H7 (cell line): Measurements from ENCODE around the gene MCM5. TPM values are rescaled to one million over a fixed set of nuclear protein-coding genes. Genes with fewer than 3 reads are reported as not detected.
"Not testable (repeated sequence)": the region's sequence is repeated elsewhere in the genome, so short reads cannot be mapped to it uniquely, and the experiment has no call there.

Experiments
- DNase-seq: peaks from one replicate; pipeline ENCODE4 v3.0.0; 2012
- H3K27me3 ChIP-seq: 2 replicates; pipeline ENCODE4 v1.6.0; 2011; ENCODE audit warnings: mild to moderate bottlenecking, low read length; ENCODE audit not compliant: control insufficient read depth, insufficient read depth
- H3K36me3 ChIP-seq: replicated peaks from 2 replicates; pipeline ENCODE4 v1.5.1; 2011; ENCODE audit warnings: low read length; ENCODE audit not compliant: control insufficient read depth, insufficient read depth
- H3K4me3 ChIP-seq: 2 replicates; pipeline ENCODE4 v1.5.1; 2011; ENCODE audit warnings: low read depth, mild to moderate bottlenecking, control low read depth, low read length, moderate library complexity; ENCODE audit not compliant: insufficient read depth
- total RNA-seq: library from RNA; depleted of rRNA; stranded (reverse); fragments of >200 nt; shearing (Covaris generic); gene quantifications from 2 replicates; pipeline ENCODE4 v1.2.3, GENCODE V29; 2014

MCM5 gene
- total RNA-seq, 1 experiment from 2014 or later = 322 TPM

DNA sequence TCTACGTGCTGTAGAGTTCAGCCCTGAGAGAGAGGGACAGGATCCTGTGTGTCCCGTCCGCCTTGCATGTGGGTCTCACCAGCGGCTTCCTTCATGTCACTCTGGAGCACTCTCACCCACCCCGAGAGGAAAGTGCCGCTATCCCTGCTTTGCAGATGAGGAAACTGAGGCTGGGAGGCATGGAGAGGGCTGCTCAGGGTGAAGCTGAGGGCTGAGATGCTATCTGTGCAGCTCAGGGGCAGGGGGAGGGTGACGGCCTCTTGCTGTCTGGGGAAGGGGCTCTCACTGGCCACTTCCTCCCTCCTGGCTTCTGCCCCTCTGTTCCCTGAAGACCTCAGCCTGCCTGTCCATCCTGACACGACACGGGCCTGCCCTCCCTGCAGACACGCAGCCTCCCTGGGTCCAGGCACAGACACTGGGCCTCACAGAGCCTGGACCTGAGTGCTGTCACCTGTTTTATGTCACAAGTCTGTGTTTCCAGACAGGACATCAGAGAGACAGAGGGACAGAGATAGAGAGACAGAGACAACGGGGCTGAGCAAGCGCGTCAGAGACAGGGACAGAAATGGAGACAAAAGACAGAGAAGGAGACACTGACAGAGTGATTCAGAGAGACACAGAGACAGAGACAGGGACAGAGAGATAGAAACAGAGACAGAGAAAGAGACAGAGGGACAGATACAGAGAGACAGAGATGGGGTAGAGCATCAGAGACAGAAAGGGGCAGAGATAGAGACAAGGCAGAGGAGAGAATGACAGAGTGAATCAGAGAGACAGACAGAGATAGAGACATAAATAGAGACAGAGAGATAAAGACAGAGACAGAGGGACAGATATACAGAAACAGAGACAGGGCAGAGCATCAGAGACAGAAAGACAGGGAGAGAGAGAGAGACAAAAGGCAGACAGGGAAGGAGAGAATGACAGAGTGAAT lies 53.1 kb downstream of the MCM5 start:
- no peak for DNase-seq
- Histone ChIP-seq H3K27me3 (no peaks in the 10 kb centered on the region), H3K36me3 (peaks cover 4% of the 10 kb centered on the region), H3K4me3 (no peak overlapping the region)

DNA sequence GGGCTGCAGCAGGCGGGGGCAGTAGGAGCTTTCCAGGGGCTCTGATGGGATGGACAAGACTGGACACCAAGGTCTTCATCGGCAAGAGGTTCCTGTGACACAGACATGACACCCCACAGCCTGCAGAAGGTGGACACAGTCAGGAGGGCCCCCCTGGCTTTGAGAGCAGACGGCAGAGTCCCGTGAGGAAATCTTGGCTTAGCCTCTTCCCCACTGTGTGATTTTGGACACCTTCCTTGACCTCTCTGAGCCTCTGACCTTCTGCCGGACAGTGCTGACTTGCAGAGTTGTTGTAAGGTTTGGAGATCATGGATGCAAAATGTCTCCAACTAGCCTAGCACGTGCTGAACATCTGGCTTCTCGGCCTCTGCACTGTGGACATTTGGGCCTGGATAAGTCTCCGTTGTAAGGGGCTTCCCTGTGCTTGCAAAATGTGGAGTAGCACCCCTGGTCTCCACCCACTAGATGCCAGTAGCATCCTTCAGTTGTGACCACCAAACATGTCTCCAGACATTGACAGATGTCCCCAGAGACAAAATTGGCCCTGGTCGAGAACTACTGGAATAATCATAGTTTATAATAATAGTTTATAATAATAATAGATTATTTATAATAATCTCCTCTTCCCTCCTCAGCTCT lies 54.6 kb downstream of the MCM5 start:
- Histone ChIP-seq H3K27me3 (no peaks in the 10 kb centered on the region), H3K4me3 (no peak overlapping the region), H3K36me3 (no peaks in the 10 kb centered on the region; the same call in none of the 2 replicates)
- peak; percentile 47 for DNase-seq

GRCh38 chr22:35455529-35455928 lies 55.6 kb downstream of the MCM5 start:
- Histone ChIP-seq H3K36me3 (no peaks in the 10 kb centered on the region; the same call in none of the 2 replicates), H3K27me3 (no peaks in the 10 kb centered on the region), H3K4me3 (no peak overlapping the region)
- no peak for DNase-seq

DNA sequence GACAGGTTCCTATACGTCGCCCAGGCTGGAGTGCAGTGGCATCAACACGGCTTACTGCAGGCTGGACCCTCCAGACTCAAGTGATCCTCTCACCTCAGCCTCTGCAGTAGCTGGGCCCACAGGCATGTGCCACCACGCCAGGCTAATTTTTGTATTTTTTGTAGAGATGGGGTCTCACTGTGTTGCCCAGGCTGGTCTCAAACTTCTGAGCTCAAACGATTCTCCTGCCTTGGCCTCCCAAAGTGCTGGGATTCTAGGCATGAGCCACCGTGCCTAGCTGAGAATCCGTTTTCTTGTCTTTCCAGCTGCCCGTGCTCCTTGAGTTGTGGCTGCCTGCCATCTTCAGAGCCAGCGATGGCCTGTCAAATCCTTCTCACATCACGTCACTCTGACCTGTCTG lies 56.8 kb downstream of the MCM5 start:
- Histone ChIP-seq H3K27me3 (no peaks in the 10 kb centered on the region), H3K36me3 (no peaks in the 10 kb centered on the region; the same call in none of the 2 replicates), H3K4me3 (no peak overlapping the region)
- no peak for DNase-seq

- H3K4me3 ChIP-seq = no peak overlapping the region
- H3K36me3 ChIP-seq = no peaks in the 10 kb centered on the region; the same call in none of the 2 replicates
- DNase-seq = no peak
- H3K27me3 ChIP-seq = no peaks in the 10 kb centered on the region; the same call in 1 of the 2 replicates
Measured at GRCh38 chr22:35457729-35458546, 58.0 kb downstream of the MCM5 start.

DNA sequence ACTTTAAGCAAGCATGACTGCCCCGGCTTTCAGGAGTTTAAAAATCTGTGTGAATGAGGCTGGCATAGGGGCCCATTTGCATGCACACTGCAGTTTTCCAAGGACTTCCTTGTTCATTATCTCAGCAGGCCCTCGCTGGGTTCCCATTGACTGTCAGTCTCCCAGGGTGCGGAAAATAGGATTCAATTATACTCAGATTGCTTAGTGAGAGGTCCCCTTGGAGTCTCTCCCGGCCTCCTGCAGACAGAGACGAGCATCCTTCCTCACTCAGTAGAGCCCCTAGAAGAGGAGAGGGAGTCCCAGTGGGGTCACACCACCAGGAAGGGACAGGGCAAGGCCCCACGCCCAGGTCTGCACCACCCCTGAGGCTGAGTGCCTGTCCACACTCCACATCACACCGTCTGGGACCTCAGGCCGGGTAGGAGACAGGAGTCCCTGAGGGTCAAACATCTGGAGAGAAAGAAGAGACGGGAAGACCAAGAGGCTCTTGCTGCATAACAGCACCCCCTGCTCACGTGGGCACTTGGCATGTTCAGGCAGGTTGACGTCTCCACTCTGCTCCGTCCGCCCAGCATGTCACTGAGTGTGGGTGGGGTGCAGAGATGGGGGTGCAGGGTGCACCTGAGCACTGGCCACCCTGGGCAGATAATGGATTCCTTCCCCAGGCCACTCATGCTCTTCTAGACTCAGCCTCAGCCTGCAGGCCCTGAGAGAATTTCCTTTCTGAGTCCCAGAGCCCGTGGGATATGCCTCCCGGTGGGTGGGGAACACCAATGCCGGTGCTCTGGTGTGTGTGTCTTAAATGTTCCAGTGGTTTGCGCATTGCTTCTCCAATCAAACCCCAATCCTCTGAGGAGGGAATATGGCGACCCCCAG lies 58.8 kb downstream of the MCM5 start:
- Histone ChIP-seq H3K36me3 (no peaks in the 10 kb centered on the region; the same call in none of the 2 replicates), H3K4me3 (no peak overlapping the region), H3K27me3 (no peaks in the 10 kb centered on the region; the same call in 1 of the 2 replicates)
- DNase-seq = peak; percentile 45

- H3K27me3 ChIP-seq = no peaks in the 10 kb centered on the region; the same call in 1 of the 2 replicates
- no peak for DNase-seq
- no peaks in the 10 kb centered on the region; the same call in none of the 2 replicates for H3K36me3 ChIP-seq
- H3K4me3 ChIP-seq = no peak overlapping the region
Measured at GRCh38 chr22:35459423-35459894, 59.5 kb downstream of the MCM5 start.

- H3K36me3 ChIP-seq, H3K4me3 ChIP-seq: not testable (repeated sequence)
Measured at GRCh38 chr22:35459976-35460375, 60.0 kb downstream of the MCM5 start.

DNA sequence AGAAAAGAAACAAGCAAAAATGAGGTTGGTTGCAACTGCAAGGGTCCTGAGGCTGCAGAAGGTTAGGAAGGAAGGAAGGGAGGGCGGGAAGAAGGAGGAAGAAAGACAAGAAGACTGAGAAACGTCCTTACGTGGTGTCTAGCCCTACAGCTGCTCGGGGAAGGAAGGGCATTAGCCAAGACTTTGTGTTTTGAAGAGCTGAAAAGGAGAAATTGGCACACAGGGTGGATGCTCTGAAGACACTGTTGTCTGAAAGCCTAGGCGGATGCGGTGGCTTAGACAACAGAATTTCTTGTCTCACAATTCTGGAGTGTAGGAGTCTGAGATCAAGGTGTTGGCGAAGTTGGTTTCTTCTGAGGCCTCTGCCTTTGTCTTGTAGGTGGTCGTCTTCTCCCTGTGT lies 60.7 kb downstream of the MCM5 start:
- no peaks in the 10 kb centered on the region; the same call in 1 of the 2 replicates for H3K27me3 ChIP-seq
- no peak for DNase-seq
- no peaks in the 10 kb centered on the region for H3K36me3 ChIP-seq
- no peak overlapping the region for H3K4me3 ChIP-seq

More at GRCh38 chr22:35459976-35460375, 60.0 kb downstream of the MCM5 start:
- not testable (repeated sequence) for H3K27me3 ChIP-seq, DNase-seq

GRCh38 chr22:35462498-35463230 lies 62.7 kb downstream of the MCM5 start:
- no peak overlapping the region for H3K4me3 ChIP-seq
- H3K36me3 ChIP-seq = no peaks in the 10 kb centered on the region
- no peak for DNase-seq
- no peaks in the 10 kb centered on the region; the same call in 1 of the 2 replicates for H3K27me3 ChIP-seq

GRCh38 chr22:35463231-35463933 lies 63.4 kb downstream of the MCM5 start:
- no peaks in the 10 kb centered on the region for H3K36me3 ChIP-seq
- H3K4me3 ChIP-seq = no peak overlapping the region
- no peaks in the 10 kb centered on the region; the same call in 1 of the 2 replicates for H3K27me3 ChIP-seq
- DNase-seq = no peak

DNA sequence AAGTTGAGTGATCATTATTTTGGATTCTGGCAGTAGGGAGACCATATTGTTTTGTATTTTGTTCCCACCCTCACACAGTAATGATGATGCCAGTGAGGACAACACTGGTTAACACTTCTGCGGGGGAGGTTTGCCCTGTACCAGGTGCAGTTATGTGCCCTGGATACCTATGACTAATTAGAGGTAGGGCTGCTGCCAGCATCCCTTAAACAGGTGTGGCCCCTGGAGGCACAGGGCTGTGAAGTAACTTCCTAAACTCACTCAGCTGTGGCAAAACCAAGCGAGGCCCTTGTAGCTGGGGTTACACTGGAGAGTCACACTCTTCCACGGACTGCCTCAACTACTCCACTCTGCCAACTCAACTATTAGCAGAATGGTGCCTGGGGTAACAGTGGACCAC lies 64.5 kb downstream of the MCM5 start:
- H3K36me3 ChIP-seq = no peaks in the 10 kb centered on the region
- no peaks in the 10 kb centered on the region; the same call in 1 of the 2 replicates for H3K27me3 ChIP-seq
- no peak for DNase-seq
- H3K4me3 ChIP-seq = no peak overlapping the region
